NCI-H524 (cell line): ENCODE results near the gene WDR77.
A peak's percentile ranks its signal among the peaks of the same experiment; 100 is the strongest.

Experiments
- DNase-seq, 2 experiments: peaks; one replicate each; lab custom pipeline; 2025; lab: John Stamatoyannopoulos, UW

WDR77 gene

GRCh38 chr1:111448918-111449702, at the start of gene WDR77, which contains the start of gene ATP5PB:
TSS of gene WDR77 (minus strand) at chr1:111449256. CDS start at chr1:111449169, 87 bp downstream.
TSS of gene ATP5PB (plus strand) at chr1:111449464. CDS start at chr1:111449542, 78 bp downstream.
- peak; percentile 95 to 99 for DNase-seq

DNA sequence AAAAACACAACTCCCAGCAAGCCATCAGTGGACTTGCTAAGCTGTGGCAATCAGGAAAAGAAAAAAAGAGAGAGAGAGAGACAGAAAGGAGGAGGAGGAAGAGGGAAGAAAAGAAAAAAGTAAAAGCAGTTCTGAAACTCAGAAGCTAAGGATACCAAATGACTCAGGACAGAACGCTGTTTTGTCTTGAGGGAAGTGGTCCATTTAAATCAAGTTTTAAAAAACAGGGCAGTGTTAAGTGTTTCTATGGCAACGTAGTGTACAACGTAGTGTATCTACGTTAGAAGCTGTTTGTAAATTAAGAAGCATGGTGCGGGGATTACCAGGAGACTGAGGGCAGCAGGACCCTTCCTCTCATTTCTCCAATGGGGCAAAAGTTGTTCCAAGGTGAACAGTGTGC, 48.5 kb upstream of the WDR77 start:
- DNase-seq = no peak

DNA sequence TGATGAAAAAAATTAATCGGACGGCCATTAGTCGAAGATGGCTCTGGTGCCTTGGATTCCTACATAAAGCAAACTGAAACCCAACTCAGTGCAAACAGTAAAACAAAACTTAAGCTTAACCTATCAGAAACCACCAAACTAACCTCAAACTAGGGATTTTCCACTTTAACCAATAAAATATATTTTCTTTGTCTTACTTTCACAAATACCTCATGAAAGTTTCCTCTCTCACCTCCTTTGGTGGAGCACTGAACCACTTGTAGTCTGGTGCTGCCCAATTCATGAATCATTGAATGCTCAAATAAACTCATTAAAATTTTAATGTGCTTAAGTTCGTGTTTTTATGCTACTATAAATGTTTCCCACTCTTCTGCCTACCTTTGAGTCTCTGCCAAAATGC, 47.3 kb upstream of the WDR77 start:
- no peak for DNase-seq

GRCh38 chr1:111491070-111491469, 42.0 kb upstream of the WDR77 start:
- DNase-seq = no peak

GRCh38 chr1:111490220-111490619, 41.2 kb upstream of the WDR77 start:
- DNase-seq = no peak

DNA sequence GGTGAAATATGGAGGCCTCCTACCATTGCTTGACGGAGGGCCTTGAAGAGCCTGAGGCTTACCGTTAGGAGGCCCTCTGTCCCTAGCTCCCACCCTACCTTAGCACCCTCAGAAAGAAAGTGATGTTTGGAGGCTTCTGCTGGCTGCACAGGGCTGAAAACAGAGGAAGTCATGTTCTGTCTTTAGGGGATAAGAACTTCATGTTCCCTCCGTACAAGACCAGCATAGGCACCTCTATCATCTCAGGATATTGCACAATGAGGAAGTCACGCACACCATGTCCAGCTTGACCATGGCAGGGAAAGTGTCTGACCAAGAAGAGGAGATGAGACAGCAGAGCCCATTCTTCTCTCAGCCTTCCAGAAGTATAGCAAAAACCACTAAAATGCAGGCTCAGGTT, 40.5 kb upstream of the WDR77 start:
- DNase-seq = no peak

- DNase-seq = no peak
Observed at GRCh38 chr1:111488669-111489068, 39.6 kb upstream of the WDR77 start.

GRCh38 chr1:111487133-111487532, 38.1 kb upstream of the WDR77 start:
- DNase-seq = no peak

DNA sequence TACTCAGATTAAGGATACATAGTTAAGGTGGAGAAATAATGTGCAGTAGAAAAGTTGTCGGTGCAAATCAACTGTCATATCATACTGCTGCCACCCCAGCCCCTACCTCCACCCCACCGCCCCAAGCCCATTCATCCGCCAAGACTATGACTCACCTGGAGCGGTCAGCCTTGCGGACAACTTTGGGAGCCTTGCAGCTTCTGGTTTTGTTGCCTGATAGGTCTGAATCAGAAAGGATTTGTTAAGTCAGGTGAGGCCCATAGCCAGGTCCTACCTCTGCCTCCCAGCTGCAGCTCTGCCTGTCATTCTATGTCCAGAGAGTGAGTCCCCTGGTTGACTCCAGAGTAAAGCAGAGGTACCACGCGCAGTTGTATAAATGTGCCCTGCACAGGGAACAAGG, 37.4 kb upstream of the WDR77 start:
- no peak for DNase-seq

DNA sequence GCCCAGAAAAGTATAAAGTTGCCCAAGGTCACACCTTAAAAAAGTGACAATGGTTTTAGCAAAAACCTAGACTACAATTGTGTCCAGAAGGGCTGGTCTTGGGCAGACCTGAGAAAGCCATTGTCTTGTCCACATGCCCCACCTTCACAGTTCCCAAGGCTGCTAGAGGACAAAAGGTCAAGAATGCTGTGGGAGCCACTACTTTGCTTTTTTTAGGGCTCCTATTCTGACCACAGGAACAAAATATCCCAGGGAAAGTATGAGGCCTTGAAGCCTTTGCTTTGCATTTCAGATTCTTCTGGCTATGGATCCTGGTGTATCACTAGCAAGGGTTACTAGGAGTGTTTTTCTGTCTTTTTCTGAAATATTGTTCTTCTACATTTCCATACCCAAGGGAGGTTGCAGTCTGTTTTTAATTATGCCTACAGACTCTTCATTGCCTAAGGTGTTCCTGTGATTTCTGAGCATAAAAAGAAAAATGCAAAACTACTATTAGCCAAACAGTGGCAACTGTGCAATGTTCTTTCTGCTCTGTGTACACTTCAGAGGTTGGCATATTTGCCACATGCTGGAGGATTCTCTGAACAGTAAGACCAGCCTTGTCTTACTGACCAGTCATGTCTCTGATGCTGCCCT, 35.5 kb upstream of the WDR77 start:
- DNase-seq = no peak

DNA sequence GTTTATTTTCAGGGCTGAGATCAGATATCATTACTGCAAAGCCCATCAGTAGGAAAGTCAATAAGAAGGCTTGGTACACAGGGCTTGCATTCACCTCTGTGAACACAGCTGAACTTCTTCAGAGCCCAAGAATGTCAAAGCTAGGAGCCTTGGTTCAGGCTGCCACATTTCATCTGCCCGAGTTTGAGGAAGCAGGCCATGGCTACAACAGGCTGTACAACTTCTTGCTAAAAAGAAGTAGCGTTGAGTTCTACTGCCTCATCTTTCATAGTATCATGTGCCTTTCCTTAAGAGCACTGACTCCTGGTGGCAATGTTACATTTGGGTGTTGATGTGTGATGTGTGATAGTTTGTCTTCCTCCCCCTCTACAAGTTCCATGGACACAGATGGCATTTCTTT, 34.8 kb upstream of the WDR77 start:
- no peak for DNase-seq

DNA sequence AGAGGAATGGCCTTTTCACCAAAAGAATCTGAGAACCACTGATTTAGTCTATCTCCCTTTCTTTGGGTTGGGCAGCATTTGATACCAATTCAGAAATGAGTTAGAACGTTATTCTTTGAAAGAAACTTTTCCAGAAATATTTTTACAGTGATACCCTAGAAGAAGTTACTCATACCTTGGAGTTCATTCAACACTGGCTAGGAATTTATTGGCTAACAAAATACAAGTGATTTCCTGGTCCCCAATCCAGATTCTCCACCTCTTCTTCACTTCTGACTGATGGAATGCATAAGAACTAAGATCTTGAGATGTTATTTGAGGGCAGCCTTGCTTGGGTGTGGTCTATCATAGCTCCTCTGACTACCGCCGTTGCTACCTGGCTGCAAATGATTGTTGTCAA, 34.1 kb upstream of the WDR77 start:
- no peak for DNase-seq

- peak; percentile 20 to 76 for DNase-seq
Observed at GRCh38 chr1:111481387-111482221, 32.5 kb upstream of the WDR77 start.

- DNase-seq = no peak
Observed at GRCh38 chr1:111480674-111481073, 31.6 kb upstream of the WDR77 start.

DNA sequence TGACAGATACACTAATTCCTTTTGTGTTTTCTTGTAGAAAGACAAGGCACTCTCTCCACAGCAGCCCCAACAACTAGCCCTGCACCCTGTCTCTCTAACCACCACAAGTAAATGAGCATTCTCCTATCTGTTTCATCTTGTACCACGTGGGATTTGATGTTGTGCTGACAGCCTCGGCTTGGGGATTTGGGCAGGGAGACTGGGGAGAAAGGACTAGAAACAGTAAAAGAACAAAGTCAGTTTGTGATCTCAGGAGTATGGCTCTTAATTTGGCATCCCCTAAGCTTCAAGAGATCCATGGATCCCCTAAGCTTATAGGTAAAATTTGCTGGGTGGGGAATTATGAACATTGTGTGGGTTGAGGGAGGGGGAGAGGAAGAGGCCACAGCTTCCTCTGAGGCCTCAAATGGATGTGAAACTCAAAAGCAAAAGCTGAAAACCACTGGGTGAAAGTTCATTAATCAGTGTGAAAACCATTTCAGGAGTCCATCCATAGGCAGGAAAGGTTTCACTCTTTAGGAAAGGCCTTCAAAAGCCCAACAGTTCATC, 27.8 kb upstream of the WDR77 start:
- no peak for DNase-seq

DNA sequence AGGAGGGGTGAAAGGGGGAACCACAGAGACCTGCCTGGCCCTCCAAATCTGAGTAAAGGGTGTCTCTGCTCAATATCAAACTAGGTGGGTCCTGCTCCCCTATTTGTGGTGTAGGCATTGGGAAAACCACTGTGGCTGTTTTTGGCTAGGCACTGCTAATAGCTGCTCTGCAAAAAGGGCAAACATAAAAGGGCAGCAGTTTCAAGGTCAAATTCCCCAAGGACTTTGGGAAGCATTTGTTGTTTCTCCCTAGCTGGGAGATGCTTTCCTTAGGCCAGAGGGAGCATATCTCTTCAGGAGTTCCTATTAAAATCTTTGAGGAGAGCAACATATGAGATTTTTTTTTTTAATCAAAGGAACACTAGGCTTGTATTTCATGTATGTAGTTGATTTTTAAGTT, 27.2 kb upstream of the WDR77 start:
- DNase-seq = no peak

- no peak for DNase-seq
Observed at GRCh38 chr1:111475701-111476100, 26.6 kb upstream of the WDR77 start.

DNA sequence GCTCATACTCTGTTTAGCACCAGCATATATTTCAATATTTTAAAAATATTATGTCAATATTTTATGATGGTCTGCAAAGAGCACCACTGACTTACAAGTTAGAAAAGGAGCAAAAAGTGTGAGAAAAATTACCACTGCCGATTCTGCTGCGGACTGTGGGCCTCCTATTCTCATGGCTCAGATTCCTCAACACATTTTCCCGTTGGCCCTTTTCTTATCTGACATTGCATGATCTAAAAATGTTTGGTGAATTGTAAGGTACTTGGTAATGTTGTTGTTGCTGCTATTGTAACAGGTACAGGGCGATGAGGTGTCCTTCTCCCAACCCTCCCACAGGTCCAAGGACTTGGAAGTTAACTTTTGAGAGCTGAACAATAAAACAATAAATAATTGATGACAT, 25.5 kb upstream of the WDR77 start:
- DNase-seq = no peak

GRCh38 chr1:111474106-111474505, 25.1 kb upstream of the WDR77 start:
- no peak for DNase-seq

- DNase-seq = no peak
Observed at GRCh38 chr1:111471538-111471937, 22.5 kb upstream of the WDR77 start.

GRCh38 chr1:111471012-111471411, 22.0 kb upstream of the WDR77 start:
- DNase-seq = no peak

- DNase-seq = no peak
Observed at GRCh38 chr1:111470596-111470995, 21.5 kb upstream of the WDR77 start.
